Measurements from ENCODE around the gene HSPBAP1.

The HSPBAP1 gene

DNA sequence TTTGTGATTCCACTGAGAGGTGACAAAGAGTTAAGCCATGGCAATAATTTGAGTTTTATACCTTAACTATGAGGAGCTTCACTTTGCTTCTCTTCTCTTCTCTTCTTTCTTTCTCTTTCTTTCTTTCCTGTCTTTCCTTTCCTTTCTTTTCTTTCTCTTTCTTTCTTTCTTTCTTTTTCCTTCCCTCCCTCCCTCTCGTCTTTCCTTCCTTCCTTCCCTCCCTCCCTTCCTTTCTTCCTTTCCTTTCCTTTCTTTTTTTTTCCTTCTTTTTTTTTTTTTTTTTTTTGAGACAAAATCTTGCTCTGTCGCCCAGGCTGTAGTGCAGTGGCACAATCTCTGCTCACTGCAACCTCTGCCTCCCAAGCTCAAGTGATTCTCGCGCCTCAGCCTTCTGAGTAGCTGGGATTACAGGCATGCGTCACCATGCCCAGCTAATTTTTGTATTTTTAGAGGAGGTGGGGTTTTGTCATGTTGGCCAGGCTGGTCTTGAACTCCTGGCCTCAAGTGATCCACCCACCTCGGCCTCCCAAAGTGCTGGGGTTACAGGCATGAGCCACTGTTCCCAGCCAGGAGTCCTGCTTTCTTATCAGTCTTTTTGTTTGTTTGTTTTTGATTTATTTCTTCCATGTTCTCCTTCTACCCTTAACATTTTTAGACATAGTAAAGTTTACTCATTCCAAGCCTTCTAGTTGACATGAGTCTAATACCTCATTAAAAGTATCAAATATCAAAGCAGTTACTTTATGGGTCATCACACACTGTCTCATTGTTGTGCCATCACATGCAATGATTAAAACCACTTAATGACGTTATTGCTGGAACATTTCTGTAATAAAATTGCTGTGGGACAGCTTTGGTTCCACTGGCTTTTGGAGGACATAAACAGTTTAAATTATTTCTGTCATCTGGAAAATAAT is 31.1 kb upstream of the HSPBAP1 start:
- TF ChIP-seq TCF4 (CRISPR knock-in tag; IDR thresholded peaks at IDR 0.05; ENCODE audit: borderline replicate concordance) (no peak), SNAI2 (CRISPR knock-in tag; IDR thresholded peaks at IDR 0.05) (no peak), PATZ1 (CRISPR knock-in tag; IDR thresholded peaks at IDR 0.05; ENCODE audit: borderline replicate concordance) (no peak), ARNTL (CRISPR knock-in tag; IDR thresholded peaks at IDR 0.05; ENCODE audit: borderline replicate concordance, low read depth) (no peak), ESRRG (CRISPR knock-in tag; IDR thresholded peaks at IDR 0.05) (no peak), ISL1 (CRISPR knock-in tag; IDR thresholded peaks at IDR 0.05) (no peak), ZC3H10 (CRISPR knock-in tag; IDR thresholded peaks at IDR 0.05) (no peak), TSHZ2 (CRISPR knock-in tag; IDR thresholded peaks at IDR 0.05) (no peak), CSDC2 (CRISPR knock-in tag; IDR thresholded peaks at IDR 0.05) (no peak), TOX (CRISPR knock-in tag; IDR thresholded peaks at IDR 0.05; ENCODE audit: borderline replicate concordance) (no peak), PPARA (CRISPR knock-in tag; IDR thresholded peaks at IDR 0.05; ENCODE audit: borderline replicate concordance) (no peak), ZNF565 (CRISPR knock-in tag; conservative IDR thresholded peaks at IDR 0.05; ENCODE audit: low read depth) (no peak), RARB (CRISPR knock-in tag; IDR thresholded peaks at IDR 0.05) (no peak), POU6F1 (CRISPR knock-in tag; IDR thresholded peaks at IDR 0.05; ENCODE audit: borderline replicate concordance, low read depth) (no peak), CSRNP3 (CRISPR knock-in tag; IDR thresholded peaks at IDR 0.05) (no peak), ZNF8 (CRISPR knock-in tag; IDR thresholded peaks at IDR 0.05) (no peak), OSR1 (CRISPR knock-in tag; IDR thresholded peaks at IDR 0.05) (no peak), BACH2 (CRISPR knock-in tag; IDR thresholded peaks at IDR 0.05; ENCODE audit: borderline replicate concordance) (no peak), ZFP30 (CRISPR knock-in tag; IDR thresholded peaks at IDR 0.05) (no peak)
- ATAC-seq: no peak

DNA sequence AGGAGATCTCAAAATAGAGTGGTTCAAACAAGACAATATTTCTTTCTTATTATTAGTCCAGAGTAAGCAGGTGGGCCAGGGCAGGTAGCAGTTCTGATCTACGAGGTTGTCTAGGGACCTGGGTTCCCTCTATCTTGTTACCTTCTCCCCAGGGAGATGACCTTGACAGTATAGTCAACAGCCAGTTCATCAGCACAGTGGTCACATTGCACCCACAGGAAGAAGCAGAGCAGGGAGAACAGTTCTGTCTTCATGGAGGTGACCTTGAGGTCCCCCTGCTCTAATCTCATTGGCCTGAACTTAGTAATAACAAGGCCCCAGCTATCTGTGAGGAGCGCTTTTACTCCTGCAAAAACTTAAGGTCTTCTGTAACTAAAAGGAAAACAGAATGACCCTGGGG is 23.0 kb upstream of the HSPBAP1 start:
- TF ChIP-seq ZFP3 (CRISPR knock-in tag; IDR thresholded peaks at IDR 0.05) (no peak), TCF4 (CRISPR knock-in tag; IDR thresholded peaks at IDR 0.05; ENCODE audit: borderline replicate concordance) (no peak), CSDC2 (CRISPR knock-in tag; IDR thresholded peaks at IDR 0.05) (no peak), RARB (CRISPR knock-in tag; IDR thresholded peaks at IDR 0.05) (no peak), ZNF70 (CRISPR knock-in tag; IDR thresholded peaks at IDR 0.05) (no peak), ZC3H10 (CRISPR knock-in tag; IDR thresholded peaks at IDR 0.05) (no peak), BACH2 (CRISPR knock-in tag; IDR thresholded peaks at IDR 0.05; ENCODE audit: borderline replicate concordance) (no peak), ARNTL (CRISPR knock-in tag; IDR thresholded peaks at IDR 0.05; ENCODE audit: borderline replicate concordance, low read depth) (no peak), ESRRG (CRISPR knock-in tag; IDR thresholded peaks at IDR 0.05) (no peak), PATZ1 (CRISPR knock-in tag; IDR thresholded peaks at IDR 0.05; ENCODE audit: borderline replicate concordance) (no peak), TSHZ2 (CRISPR knock-in tag; IDR thresholded peaks at IDR 0.05) (no peak), ZNF565 (CRISPR knock-in tag; conservative IDR thresholded peaks at IDR 0.05; ENCODE audit: low read depth) (no peak), OSR1 (CRISPR knock-in tag; IDR thresholded peaks at IDR 0.05) (no peak)
- TF ChIP-seq, protein P1, sequence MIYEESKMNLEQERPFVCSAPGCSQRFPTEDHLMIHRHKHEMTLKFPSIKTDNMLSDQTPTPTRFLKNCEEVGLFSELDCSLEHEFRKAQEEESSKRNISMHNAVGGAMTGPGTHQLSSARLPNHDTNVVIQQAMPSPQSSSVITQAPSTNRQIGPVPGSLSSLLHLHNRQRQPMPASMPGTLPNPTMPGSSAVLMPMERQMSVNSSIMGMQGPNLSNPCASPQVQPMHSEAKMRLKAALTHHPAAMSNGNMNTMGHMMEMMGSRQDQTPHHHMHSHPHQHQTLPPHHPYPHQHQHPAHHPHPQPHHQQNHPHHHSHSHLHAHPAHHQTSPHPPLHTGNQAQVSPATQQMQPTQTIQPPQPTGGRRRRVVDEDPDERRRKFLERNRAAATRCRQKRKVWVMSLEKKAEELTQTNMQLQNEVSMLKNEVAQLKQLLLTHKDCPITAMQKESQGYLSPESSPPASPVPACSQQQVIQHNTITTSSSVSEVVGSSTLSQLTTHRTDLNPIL (CRISPR knock-in tag; IDR thresholded peaks at IDR 0.05; ENCODE audit: low read depth): no peak
- no peak for ATAC-seq

Measured in SK-N-SH treated with all-trans-retinoic acid at 6 μM for 48 hours (cell line).